HT-29 (cell line): Measurements from ENCODE around the gene NTN1. TPM values are rescaled to one million over a fixed set of nuclear protein-coding genes. Genes with fewer than 3 reads are reported as not detected.

Experiments used
- DNase-seq: peaks from one replicate; pipeline ENCODE4 v3.0.0-alpha.2; 2015; ENCODE audit warnings: low spot score
- total RNA-seq: library from RNA; depleted of rRNA; stranded (reverse); fragments of >200 nt; shearing (Covaris generic); gene quantifications from 2 replicates; pipeline ENCODE4 v1.2.3, GENCODE V29; 2014

Gene NTN1
- total RNA-seq, 1 experiment from 2014 or later = 0.03 TPM

DNA sequence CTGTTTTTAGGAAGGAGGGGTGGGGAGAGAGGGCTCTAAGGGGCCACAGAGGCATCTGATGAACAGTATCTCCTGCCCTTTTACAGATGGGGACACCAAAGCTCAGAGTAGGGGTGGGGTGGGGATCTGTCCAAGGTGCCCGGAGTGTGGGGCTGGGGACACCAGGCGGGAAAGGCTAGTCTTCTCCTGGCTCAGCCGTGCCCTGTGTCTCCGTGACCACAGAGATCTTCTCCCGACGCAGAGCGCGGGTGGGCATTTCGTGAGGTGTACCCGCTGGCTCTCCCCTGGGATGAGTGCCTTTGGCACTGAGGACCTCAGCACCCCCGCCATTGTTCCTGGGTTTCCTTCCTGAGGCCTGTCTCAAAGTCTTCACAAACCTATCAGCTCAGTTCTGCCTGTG, 209.6 kb downstream of the NTN1 start:
- DNase-seq = no peak

DNA sequence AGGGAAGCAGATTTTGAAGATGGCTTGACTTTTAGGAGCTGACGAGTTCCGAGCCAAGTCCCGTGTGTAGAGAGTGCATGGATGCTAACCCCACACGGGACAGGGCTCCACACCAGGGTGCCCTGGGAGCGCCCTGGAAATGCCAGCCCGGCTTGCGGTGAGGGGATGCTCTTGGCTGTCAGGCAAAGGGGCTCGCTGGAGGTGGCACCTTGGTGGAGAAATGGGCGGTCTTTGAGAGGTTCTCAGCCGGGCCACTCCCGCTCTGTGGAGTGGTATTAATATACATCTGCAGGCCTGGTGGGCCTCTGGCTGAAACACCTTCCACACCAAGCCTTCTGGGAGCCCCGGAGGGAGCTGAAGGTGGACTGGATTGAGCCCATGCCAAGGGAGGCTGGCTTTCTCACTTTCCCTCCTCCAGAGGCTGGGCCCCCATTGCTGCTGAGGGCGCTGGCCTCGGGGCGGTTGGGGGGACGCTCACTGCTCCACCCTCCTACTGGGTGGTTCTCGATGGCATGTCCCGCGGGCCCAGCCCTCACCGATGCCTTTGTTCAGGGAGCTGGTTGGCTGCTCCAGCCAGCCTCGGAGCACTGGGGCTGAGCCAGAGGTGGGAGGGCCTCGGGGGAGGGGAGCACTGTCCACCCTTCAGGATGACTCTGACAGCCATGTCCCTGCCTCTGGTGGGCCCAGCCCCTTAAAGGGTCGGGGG, 210.3 kb downstream of the NTN1 start:
- DNase-seq = no peak

DNA sequence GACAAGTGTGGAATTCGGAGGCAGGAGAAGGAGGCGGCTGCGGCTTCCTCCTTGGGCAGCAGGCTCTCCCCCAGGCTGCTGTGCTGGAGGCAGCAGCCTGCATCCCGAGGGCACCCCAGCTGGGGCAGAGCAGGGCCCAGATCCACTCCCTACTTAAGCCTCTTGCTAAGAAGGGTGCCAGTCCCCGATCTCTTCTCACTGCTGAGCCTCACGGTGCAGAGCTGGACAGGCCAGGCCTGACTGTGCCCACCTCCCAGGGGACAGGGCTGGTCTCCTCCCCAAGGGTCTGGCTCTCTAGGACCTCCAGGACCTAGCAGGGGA, 210.8 kb downstream of the NTN1 start:
- no peak for DNase-seq

DNA sequence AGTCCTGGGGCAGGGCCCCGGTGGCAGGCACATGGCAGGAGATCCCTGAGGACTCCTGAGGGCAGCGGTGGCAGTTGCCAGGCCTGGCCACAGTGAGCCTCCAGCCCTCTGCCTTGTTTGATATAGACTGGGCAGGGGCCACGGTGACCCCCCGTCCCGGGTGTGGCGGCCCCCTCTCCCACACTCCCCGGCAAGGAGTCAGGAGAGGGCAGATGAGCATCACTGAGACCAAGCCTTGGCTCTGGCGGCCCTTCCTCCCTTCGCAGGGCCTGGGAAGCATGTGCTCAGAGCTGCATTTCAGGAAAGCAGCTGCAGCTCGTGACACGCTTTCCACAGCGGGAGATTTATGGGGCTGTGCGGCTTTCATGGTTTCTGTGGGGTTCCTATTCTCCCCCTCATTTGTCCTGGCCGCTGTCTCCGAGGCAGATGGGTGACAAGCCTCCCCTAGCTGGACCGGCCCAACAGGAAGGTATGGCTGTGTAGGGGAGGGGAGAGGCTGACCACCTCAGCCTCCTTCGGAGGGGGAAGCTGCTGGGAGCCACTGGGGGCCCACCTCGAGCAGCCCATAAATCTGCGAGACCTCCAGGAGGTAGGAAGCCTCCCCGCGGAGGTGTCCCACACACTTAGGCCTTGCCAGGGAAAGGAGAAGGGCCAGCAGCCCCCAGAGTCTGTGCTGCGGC, 211.4 kb downstream of the NTN1 start:
- no peak for DNase-seq

DNA sequence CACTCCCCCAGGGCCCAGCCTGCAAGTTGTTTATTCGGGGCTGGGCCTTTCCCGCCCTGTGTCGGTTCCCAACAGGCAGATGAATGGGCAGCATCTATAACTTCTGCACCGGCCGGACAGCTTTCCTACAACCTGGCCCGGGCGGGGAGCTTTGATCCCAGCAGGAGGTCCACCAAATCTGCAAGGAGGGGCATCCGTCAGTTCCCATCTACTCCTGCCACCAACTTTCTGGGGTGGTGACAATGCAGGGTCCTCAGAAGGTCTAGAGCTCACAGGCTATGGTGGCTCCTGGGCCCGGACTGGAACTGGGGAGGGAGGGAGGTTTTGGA, 211.9 kb downstream of the NTN1 start:
- no peak for DNase-seq

DNA sequence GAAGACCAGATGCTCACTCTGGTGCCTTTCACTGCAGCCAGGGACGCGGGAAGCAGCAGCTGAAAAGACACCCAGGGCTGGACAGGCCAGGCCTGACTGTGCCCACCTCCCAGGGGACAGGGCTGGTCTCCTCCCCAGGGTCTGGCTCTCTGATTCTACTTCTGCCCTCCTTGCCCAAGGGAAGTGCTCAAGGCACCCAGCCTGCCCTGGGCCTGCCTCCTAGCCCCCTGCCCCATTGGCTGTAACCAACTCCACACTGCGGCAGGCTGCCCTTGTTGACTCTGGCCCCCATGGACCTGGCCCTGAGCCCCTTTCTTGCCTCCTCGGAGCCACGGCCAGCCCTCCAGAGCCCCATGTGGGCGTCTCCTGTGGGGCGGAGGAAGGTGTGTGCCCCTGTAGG, 212.5 kb downstream of the NTN1 start:
- DNase-seq = no peak

DNA sequence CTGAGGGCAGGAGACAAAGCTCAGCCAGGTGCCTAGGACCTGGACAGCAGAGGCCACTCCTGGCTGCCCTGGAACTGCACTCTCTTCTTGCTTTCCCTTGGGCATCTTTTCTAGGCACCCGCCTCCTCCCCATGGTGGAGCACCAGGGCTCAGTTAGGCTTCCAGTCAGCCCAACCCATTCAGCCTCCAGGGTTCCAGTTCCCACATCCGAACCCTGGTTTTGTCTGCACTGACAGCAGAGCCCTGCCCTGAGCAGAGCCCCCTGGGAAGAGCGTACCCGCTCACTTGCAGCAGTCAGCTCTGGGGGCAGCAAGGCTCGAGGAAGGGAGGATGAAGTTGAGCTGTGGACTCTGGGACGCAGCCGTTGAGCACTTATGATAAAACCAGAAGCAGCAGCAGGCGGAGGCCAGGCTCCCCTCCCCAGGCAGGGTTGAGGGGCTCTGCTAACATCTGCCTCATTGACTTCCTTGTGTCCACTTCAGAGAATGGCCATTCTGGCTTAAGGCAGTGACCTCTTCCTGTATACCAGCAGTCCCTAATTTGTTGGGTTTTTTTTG, 213.2 kb downstream of the NTN1 start:
- DNase-seq = no peak

DNA sequence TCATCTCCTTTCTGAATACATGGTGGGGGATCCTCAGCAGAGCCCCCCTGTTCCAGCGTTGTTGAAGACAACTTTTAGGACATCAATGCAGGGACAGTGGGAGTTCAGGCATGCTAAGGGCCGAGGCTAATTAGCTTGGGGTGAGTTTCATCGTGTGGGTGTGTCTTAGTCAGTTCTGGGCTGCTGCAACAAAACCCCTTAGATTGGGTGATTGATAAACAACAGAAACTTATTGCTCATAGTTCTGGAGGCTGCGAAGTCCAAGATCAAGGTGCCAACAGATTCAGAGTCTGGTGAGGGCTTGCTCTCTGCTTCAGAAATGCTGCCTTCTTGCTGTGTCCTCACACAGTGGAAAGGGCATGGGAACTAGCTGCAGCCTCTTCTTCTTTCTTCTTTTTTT, 214.0 kb downstream of the NTN1 start:
- no peak for DNase-seq

DNA sequence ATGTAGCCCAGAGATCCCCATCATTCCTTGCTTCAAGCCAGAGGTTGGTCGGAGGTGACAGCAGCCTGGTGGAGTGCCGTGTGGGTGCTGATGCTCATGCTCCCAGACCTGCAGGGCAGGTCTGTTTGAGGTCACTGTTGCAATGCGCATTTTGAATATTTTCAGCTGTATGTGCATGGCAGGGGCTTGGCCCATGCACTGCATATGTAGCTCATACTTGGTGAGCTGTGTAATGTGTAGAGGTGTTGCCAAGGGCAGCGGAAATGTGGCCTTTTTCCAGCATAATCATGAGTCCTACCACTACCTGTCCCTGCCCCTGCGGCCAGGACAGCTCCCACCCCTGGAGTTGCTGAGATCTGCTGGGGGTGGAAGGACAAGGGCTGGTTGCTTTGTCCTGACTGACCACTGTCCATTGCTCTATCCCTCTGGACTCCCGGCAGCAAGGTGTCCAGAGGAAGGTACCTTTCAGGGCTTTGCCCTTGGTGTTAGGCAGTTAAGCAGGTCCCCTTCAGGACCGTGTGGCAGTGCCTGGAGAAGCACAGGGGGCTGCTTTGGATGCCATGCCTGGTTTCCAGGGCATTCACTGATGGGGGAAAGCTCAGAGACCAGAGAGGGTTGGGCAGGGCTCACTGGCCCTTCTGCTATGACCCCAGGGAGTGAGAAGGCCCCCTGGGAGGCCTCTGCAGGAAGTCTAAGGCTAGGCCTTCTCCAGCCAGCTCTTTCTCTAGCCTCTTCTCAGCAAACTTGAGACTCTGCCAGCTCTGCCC, 215.2 kb downstream of the NTN1 start:
- DNase-seq = no peak

DNA sequence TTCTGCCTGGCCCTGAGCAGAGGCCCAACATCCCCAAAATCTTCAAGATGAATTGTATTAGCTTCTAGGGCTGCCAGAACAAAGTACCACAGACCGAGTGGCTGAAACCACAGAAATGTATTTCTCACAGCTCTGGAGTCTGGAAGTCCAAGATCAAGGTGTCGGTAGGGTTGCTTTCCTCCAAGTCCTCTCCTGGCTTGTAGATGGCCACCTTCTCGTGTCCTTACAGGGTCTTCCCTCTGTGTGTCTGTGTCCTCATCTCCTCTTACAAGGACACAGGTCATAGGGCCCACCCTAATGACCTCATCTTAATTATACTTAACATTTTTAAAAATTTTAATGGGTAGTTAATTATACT, 215.7 kb downstream of the NTN1 start:
- DNase-seq = no peak

DNA sequence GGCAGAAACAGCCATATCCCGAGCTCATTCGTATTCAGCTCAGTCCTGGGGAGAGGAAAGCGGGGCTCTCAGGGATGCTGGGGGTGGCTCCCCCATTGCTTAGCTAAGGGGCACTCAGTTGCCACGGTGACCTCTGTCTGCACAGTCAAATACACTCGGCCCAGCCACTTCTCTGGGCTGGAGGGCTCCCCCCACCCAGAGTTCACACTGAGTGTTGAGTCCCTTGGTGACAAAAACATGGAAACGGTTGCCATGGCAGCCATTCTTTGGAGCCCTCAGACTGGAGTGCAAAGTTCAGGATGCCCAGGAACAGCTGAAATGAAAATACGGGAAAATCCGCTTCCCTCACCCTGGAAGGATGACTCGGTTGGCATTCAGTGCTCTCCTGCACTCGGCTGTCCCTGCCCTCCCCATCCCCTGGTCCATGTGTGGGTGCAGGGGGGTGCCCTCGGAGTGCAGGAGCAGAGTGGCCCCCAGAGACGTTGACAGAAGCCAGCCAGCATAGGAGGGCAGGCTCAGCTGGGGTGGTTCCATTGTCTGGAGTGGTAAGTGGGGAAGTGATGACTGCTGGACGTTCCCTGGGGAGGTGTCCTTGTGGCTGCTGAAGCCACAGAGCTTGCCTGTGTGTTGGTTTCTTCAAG, 216.5 kb downstream of the NTN1 start:
- DNase-seq = peak; percentile 16

DNA sequence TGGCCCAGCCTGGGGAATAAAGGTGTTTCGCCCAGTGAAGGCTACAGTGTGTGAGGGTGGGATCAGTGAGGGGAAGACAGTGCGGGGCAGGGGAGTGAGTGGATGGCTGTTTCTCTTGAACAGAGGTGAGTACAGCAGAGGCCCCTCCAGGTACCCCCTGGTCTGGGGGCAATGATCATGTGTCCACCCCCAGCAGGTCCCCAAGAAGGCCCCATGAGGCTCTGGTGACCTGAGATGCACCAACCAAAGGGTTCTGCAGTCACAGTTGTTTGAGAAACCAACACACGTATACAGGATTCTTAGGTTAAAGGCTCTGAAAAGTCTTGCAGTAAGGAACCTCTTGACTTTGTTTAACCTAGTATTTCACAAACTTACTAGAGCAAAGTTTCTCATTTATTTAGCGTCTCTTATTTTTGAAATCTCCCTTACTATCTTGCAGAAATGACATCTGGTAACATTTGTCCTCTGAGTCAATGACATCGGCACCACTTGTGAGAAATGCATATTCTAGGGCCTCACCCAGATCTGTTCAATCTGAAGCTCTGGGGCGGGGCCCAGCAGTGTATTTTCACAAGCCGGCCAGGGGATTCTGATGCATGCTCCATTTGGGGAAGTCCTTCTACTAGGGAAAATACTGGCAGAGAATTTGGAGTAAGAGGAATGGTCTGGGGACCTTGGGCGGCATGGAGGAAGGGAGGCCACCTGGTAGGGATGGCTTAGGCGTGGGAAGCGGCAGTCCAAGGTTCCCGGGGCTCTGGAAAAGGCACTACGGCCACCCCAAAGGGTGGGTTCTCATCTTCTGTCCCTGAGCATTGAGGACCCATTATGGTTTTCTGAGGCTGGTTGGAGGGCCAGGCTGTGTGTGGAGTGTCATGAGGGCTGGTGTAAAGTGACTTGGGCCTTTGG, 217.3 kb downstream of the NTN1 start:
- no peak for DNase-seq

DNA sequence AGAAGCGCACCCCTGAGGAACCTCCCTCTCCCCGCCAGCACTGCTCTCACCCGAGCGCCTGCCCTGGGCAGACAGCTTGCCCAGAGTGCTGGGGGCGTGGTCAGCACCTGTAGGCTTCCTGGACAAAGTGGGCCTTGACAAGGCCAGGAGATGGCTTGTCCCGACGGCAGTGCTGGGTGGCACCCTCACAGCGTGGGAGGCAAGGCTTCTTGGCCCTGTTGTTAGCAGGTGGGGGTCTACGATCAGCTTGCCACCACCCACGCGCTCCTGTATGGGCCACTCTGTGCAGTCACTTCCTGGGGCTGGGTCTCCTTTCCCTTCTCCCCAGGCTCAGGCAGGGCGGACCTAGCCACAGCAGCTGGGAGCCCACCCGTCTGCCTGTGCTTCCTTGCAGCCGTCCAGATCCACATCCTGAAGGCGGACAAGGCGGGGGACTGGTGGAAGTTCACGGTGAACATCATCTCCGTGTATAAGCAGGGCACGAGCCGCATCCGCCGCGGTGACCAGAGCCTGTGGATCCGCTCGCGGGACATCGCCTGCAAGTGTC, 218.0 kb downstream of the NTN1 start:
- DNase-seq = peak; percentile 15

DNA sequence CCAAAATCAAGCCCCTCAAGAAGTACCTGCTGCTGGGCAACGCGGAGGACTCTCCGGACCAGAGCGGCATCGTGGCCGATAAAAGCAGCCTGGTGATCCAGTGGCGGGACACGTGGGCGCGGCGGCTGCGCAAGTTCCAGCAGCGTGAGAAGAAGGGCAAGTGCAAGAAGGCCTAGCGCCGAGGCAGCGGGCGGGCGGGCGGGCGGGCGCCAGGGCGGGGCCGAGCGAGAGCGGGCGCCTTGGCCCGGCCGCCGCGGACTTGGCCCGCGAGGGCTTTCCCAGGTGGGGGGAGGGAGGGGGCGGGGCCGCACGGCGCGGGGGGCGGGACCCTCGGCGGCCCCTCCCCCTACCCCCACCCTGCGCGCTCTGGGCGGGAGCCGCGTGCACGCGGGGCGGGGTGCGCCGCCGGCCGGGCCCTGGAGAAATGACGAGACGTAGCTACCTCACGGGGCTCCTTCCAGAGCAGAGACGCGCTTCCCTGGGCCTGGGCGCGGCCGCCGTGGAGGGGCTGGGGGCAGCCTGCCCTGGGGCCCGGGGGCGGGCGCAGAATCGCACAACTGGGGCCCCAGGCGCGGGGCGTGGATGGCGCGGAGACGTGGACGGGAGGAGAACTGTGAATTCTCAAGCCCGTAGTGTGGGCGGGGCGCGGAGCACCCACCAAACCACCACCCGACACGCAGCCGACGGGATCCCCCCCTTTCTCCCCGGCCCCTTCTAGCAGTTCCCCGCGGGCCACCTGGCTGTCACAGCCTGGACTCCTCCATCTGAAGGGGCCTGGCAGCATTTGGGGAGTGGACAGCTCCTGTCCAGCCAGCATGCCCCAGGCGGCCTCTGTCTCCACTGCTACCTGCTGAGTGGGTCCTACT, 218.7 kb downstream of the NTN1 start:
- DNase-seq = peak; percentile 13

DNA sequence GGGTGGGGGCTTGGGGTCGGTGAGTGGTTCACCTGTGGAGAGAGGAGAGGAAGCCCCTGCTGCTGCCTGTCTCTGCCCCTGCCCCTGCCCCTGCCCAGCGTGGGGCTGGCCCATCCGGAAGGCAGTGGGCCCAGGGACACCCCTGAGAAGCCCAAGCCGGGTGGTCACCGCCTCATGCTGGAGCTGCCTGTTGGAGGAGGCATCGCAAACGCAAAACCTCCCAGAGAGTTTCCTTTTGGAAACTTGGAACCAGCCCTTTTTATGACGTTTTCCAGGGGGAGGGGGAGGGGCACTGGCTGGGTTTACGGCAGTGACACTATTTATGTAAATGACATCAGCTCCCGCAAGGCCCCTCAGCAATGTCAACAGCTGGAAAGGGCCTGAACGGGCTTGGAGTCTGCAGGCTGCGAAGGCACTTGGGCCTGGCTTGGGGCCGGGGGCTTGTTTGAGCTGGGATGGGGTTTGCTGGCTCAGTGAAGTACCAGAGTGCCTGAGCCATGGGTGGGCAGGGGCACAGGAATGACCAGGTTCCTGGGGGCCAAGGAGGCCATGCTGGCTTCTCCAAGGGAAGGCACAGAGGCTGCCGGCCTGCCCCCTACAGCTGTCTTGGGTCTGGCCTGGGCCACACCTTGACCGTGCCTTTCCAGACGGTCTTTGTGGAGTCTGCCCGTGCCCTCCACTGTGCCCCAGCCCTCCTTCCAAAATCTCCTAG, 219.5 kb downstream of the NTN1 start:
- DNase-seq = no peak

DNA sequence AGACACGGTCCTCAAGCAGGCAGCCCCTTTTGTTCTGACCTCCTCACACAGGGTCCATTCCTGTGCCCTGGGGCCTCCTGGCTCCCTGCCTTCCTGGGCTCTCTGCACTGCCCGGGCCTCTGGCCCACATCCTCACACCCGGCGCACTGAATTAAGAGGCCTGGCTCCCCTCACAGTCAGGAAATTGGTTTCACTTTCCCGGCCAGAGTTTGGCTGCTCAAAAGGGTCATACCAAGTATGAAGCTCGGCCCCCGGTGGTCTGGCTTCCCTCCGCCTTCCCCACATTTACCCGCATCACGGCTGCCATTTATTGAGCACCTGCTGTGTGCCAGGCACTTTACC, 220.0 kb downstream of the NTN1 start:
- DNase-seq = no peak

DNA sequence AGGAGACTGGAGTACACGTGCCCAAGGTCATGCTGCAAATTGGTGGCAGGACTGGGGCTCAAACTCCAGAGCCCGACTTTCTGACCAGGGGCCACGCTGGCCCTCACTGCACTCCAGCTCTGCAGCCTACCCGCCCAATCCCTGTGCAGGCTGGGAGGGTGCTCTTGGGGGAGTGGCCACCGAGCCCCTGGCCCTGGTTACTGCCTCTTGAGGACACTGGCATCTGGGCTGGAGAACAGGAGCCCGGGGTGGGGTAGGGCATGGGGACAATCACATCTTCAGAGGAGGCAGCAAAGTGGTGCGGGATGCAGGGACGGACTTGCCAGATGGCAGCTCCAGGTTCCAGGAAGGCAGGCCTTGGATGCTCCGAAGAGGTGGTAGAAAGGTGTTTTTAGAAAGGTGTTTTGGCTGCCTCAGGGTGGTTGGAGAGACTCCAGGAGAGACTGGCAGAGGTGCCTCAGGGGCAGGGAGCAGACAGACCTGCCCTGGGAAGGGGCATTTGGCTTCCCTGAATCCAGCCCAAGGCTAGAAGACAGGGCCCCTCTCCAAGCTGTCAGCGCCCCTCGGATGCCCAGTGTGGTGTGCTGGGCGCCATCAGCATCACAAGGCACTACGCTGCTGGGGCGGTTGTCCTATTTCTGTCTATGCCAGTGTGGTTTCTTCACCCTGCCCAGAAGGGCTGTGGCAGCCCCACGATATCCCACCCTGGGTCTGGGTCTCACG, 220.6 kb downstream of the NTN1 start:
- no peak for DNase-seq

DNA sequence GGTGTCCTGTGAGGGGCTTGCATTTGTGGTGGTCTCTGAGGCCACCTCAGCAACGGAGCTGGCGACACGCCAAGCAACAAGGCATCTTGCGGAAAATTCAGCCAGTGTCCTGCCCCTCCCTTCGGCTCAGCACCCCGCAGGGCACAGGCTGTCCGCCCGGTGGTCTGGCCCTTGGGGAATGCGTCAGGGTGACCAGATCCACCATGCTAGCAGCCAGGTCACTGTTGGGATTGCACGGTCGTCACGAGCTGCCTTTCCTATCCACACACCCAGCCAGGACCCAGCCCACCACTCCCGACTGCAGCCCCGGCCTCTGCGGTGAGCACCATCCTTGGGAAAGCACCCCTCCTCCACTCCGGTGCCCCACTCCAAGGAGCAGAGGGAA, 221.2 kb downstream of the NTN1 start:
- no peak for DNase-seq

DNA sequence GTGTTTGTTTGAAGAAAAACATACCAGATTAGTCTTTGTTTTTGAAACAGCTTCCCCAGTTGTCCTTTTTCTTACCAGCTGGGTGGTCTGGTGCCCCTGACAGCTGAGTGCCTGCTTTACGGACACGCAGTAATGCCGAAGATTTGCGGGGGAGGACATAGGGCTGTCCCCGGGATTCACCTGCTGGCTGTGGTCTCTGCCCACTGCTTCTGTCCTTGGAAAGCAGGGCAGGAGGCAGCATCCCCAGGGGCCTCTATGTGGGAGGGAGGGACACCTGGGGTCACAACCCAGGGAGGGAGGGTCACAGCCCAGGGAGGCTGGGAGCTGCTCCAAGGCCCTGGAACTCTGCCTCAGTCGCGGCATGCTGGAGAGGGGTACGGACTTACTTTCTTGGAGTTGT, 221.7 kb downstream of the NTN1 start:
- no peak for DNase-seq
